NCI-H2029 (cell line): ENCODE measurements around the gene TRMT2A.

Source experiments
- DNase-seq: peaks from one replicate; lab custom pipeline; 2025; lab: John Stamatoyannopoulos, UW

The TRMT2A gene

GRCh38 chr22:20148414-20148813, 31.4 kb upstream of the TRMT2A start:
- no peak for DNase-seq

- DNase-seq, result no peak
These were observed 30.4 kb upstream of the TRMT2A start for GRCh38 chr22:20147237-20147988.

- no peak for DNase-seq
These were observed 29.8 kb upstream of the TRMT2A start for GRCh38 chr22:20146777-20147176.

- no peak for DNase-seq
These were observed 28.8 kb upstream of the TRMT2A start for GRCh38 chr22:20145832-20146223.

GRCh38 chr22:20145206-20145831, 28.3 kb upstream of the TRMT2A start:
- no peak for DNase-seq

GRCh38 chr22:20143883-20144665, 27.0 kb upstream of the TRMT2A start:
- DNase-seq, result no peak

GRCh38 chr22:20142711-20143621, 25.9 kb upstream of the TRMT2A start:
- DNase-seq, result no peak

- no peak for DNase-seq
These were observed 24.4 kb upstream of the TRMT2A start for GRCh38 chr22:20141186-20142077.

- DNase-seq, result no peak
These were observed 23.5 kb upstream of the TRMT2A start for GRCh38 chr22:20140521-20140964.

GRCh38 chr22:20140107-20140445, 23.1 kb upstream of the TRMT2A start:
- no peak for DNase-seq

- no peak for DNase-seq
These were observed 22.5 kb upstream of the TRMT2A start for GRCh38 chr22:20139391-20140106.

GRCh38 chr22:20138868-20139267, 21.8 kb upstream of the TRMT2A start:
- DNase-seq, result no peak

- DNase-seq, result no peak
These were observed 21.4 kb upstream of the TRMT2A start for GRCh38 chr22:20138417-20138738.

GRCh38 chr22:20137671-20138416, 20.8 kb upstream of the TRMT2A start:
- no peak for DNase-seq

- no peak for DNase-seq
These were observed 20.1 kb upstream of the TRMT2A start for GRCh38 chr22:20137113-20137512.

GRCh38 chr22:20136603-20136873, 19.5 kb upstream of the TRMT2A start:
- DNase-seq, result no peak

GRCh38 chr22:20135806-20136602, 19.0 kb upstream of the TRMT2A start:
- no peak for DNase-seq

- DNase-seq, result no peak
These were observed 18.2 kb upstream of the TRMT2A start for GRCh38 chr22:20135265-20135664.

- DNase-seq, result no peak
These were observed 17.0 kb upstream of the TRMT2A start for GRCh38 chr22:20133930-20134549.
